H1 (cell line): ENCODE results near the gene ARRB1. TPM values are rescaled to one million over a fixed set of nuclear protein-coding genes. Genes with fewer than 3 reads are reported as not detected.
A peak's percentile ranks its signal among the peaks of the same experiment; 100 is the strongest.

Experiments used
- CHD2 ChIP-seq: IDR thresholded peaks from 2 replicates; pipeline ENCODE4 v1.6.1; 2012; ENCODE audit warnings: low read length, improper control_type of control experiment
- CHD7 ChIP-seq: fragments of 300-600 bp; sonication (generic); IDR thresholded peaks from 2 replicates; pipeline ENCODE4 v1.7.1; 2012; ENCODE audit warnings: low read length, moderate library complexity, mild to moderate bottlenecking, inconsistent platforms; ENCODE audit not compliant: insufficient replicate concordance
- CTBP2 ChIP-seq: IDR thresholded peaks from 2 replicates; pipeline ENCODE4 v1.7.0; 2011; ENCODE audit warnings: borderline replicate concordance, mild to moderate bottlenecking, moderate library complexity, mixed read lengths, low read length; ENCODE audit not compliant: insufficient read depth, insufficient read length
- FOSL1 ChIP-seq: IDR thresholded peaks from 2 replicates; pipeline ENCODE4 v1.6.1; 2011; ENCODE audit warnings: mild to moderate bottlenecking, low read depth, low read length, moderate library complexity; ENCODE audit not compliant: insufficient read depth
- NANOG ChIP-seq: IDR thresholded peaks from 2 replicates; pipeline ENCODE4 v1.6.1; 2011; ENCODE audit warnings: low read length, low read depth, mild to moderate bottlenecking, inconsistent platforms; ENCODE audit not compliant: insufficient read depth, poor library complexity, severe bottlenecking
- RAD21 ChIP-seq, 2 experiments: IDR thresholded peaks in 1 of 2; conservative IDR thresholded peaks in 1 of 2; 2 replicates each; pipeline ENCODE4 v1.6.1; 2011; ENCODE audit warnings: low read depth in 2 of 2, low read length in 2 of 2, improper control_type of control experiment in 1 of 2, inconsistent platforms in 1 of 2, mild to moderate bottlenecking in 1 of 2, moderate library complexity in 1 of 2
- SUZ12 ChIP-seq: fragments of 200-600 bp; sonication (generic); IDR thresholded peaks from 2 replicates; pipeline ENCODE4 v1.6.1; 2012; ENCODE audit warnings: mild to moderate bottlenecking, inconsistent platforms, low read length, moderate library complexity, mixed read lengths
- TBP ChIP-seq: IDR thresholded peaks from 2 replicates; pipeline ENCODE4 v1.6.1; 2011; ENCODE audit warnings: low read depth, low read length, improper control_type of control experiment
- TEAD4 ChIP-seq: IDR thresholded peaks from 2 replicates; pipeline ENCODE4 v1.6.1; 2012; ENCODE audit warnings: low read depth, low read length, inconsistent platforms, mixed read lengths
- polyA plus RNA-seq, 7 experiments: library from polyadenylated mRNA; depleted of rRNA in 3 of 7; stranded (reverse) in 5 of 7; unstranded in 2 of 7; fragments of >200 nt in 5 of 7; fragments of 200-250 nt in 2 of 7; gene quantifications; 1 replicate in 5 of 7; 2 replicates in 1 of 7; 4 replicates in 1 of 7; pipeline versions ENCODE4 v1.2.1 to v1.2.3, GENCODE V29; 2011 to 2013; ENCODE audit warnings: missing spikeins in 2 of 7, mixed read lengths in 2 of 7
- total RNA-seq: library from RNA; stranded (reverse); fragmentation: NEBNext Ultra II Directional; extraction: Animal tissue kit (Norgen Biotek cat#: 25700); gene quantifications from 2 replicates; pipeline ENCODE4 v1.2.1, GENCODE V29; 2021

ARRB1 gene
- total and polyA plus RNA-seq, 2 of the 8 experiments (the other 6 are each of a cell fraction or from before 2014, with no cell fraction given), result 9.4 to 31.8 TPM

- TF ChIP-seq CHD7, result no peak
- peak; percentile 27 for TF ChIP-seq SUZ12
- no peak for TF ChIP-seq NANOG
- peak; percentile 62 for TF ChIP-seq CTBP2
- 0 out of 2 replicates have a peak, but pooled peaks have one; percentile 37 for TF ChIP-seq FOSL1
- TF ChIP-seq CHD2, result no peak
- TF ChIP-seq TEAD4, result peak; percentile 72
- peak; percentile 10; the same call in 1 of the 2 replicates for TF ChIP-seq TBP
- peak; percentile 23 to 75; a peak in 3 of 4 replicates for TF ChIP-seq RAD21 (IDR thresholded peaks at IDR 0.05 in 1 of 2, conservative IDR thresholded peaks at IDR 0.05 in 1 of 2; ENCODE audit: low read depth in 2 of 2, low read length in 2 of 2)
Observed at GRCh38 chr11:75241036-75241905, 110.2 kb downstream of the ARRB1 start (continued).
